CD4-positive, alpha-beta T cell treated with Interleukin-6 for 4 hours (primary cell): ENCODE data around the gene LRIG1.

Experiments used
- DNase-seq: peaks from one replicate; pipeline ENCODE4 v3.0.0-alpha.2; 2020; ENCODE audit warnings: mixed read lengths

Gene LRIG1

DNA sequence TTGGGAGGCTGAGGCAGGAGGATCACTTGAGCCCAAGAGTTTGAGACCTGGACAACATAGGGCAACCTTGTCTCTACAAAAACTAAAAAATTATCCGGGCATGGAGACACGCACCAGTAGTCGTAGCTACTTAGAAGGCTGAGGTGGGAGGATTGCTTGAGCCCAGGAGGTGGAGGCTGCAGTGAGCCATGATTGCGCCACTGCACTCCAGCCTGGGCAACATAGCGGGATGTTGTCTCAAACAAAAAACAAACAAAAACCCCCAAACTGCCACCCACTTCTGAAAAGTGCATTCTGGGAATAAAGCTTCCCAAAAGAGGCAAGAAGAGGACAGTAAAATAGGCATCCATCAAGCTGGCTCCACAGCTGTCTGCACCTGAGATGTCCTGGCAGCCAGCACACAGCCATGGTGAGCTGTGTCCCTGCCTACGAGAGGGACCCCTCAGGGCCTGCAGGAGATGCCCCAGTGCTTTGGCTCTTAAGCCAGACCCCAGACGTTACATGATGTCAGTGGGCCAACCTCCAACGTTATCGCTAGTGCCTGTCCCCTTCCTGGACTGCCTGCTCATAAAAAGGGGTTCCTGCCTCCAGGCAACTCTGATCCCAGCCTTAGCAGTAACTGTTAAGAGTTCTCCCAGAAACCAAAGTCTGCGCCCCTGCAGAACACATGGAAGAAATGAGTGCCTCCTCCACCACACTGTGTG, 101.1 kb downstream of the LRIG1 start:
- no peak for DNase-seq

DNA sequence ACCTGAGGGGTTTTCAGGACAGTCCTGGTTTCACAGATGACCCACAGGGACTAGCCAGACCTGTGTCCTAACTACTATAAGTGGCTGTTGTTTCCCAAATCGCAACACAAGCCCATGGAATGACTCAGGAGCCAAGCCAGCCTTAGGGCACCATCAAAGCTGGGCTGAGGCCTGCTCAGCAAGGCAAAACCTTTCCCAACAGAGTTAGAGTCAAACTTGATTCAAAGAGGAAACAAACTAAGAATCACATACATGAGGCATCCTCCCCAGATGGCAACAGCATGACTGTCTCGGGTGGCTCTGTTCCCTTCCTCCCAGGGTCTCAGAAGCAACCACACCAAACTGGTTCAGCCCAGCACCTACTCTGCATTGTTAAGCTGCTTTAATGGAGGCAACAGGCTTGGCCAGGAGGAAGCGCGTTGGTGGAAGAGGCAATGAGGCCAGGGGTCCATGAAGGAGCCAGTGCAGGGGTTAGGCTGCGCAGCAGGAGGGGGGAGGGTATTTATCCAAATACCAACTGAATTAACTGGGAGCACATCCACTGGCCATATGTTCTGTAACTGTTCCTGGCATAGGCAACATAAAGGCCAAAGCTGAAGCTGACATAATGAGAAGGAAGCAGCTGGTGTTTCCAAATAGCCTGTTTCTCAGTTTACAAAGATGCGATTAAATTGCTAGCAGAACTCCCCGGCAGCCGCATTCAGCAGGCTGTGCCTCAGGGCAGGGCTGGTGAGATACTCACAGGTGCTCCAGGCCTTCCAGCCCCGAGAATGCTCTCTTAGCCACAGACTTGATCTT, 102.4 kb downstream of the LRIG1 start:
- DNase-seq: no peak

DNA sequence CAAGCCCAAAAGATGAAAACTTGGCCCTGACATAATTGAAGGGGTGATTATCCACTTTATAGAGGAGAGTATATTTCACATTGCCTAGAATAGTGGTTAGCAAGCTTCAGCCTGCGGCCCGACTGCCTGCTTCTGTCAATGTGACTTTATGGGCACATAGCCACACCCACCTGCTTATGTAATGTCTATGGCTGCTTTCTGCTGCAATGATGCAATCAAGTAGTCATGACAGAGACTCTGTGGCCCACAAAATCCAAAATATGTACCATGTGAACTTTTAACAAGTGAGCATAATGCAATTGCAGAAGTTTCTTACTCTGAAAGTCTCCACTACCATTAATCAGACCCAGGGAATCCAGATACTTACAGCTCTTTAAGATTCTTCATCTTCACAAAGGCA, 103.1 kb downstream of the LRIG1 start:
- no peak for DNase-seq

DNA sequence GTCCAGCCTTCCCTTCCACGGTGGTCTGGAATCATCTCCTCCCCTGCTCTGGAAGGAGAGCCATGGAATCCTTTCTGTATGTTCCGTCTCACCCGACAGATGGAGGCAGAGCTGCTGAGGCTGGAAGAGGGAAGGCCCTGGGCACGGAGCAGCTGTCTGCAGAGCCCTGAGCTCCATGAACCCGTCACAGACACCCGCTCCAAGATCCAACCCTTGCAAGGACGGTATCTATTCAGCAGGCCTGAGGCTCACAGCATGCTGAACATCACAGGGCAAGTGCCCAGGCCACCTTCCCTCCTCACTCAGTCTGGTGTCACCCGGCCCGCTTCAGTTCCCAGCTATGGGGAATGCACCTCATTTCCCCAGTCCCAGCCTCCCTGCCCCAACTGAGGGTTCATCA, 103.9 kb downstream of the LRIG1 start:
- DNase-seq: no peak

DNA sequence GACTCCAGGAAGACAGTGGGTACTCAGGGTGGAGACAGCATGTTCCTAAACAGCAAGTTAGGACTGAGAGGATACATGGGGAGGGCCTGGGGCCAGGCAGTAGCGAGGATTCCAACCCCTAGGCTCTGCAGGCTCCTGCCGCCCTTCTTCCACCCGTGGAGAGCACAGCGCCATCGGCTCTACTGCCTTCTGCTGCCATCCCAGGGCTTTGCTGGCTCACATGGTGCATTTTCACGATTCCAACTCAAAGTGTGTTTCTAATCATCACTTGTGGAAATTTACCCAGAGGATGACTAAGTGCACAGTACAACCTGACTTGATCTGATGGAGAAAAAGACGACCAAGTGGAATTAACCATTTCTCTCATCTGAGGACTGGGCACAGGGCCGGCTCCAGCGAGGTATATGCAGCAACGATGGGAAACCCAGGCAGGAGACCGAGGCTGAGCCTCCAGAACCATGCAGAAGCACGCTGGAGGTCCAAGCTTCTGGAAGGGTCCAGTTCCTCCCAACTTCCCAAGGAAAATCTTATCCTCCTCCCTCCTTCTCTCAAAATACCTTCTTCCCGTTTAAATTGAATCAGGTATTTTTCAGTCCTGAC, 104.6 kb downstream of the LRIG1 start:
- no peak for DNase-seq

DNA sequence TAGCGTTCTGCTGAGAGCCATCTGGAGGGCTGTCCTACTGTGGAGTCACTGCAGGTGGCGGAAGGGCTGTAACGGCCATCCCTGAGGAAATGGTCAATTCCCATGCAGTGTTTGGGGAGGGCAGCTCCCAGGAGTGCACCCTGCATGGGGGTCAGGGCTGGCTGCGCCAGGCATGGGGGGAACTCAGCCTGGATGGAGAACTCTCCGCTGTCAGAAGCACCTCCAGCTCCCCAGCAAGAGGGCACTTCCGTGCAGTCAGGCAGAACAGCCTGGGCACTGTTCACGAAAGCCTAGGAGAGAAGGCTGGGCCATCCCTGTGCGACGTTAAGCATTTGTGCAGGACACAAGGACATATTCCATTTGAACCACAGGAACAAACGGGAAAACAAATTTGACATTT, 105.2 kb downstream of the LRIG1 start:
- DNase-seq: no peak

DNA sequence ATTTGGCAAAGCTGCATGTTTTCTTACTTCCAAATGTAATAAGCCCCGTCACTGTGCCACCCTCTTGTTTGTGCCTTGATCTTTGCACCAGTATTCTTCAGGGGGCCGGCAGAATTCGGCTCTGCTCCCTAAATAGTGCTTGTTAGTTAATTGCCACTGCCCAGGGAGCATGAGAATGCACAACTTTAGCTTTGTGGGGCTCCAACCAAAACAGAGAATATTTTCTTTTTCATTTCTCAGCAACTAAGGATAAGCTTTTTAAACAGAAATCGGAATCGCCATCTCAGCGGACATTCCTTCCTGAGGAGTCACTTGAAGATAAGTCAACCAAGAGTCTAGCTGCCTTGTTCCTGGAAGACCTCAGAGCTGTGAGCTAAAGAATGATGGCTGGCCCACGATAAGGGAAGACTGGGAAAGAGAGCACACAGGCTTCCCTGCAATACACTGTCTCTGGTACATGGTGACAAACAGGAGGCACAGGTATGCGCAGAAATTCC, 106.0 kb downstream of the LRIG1 start:
- DNase-seq: no peak

DNA sequence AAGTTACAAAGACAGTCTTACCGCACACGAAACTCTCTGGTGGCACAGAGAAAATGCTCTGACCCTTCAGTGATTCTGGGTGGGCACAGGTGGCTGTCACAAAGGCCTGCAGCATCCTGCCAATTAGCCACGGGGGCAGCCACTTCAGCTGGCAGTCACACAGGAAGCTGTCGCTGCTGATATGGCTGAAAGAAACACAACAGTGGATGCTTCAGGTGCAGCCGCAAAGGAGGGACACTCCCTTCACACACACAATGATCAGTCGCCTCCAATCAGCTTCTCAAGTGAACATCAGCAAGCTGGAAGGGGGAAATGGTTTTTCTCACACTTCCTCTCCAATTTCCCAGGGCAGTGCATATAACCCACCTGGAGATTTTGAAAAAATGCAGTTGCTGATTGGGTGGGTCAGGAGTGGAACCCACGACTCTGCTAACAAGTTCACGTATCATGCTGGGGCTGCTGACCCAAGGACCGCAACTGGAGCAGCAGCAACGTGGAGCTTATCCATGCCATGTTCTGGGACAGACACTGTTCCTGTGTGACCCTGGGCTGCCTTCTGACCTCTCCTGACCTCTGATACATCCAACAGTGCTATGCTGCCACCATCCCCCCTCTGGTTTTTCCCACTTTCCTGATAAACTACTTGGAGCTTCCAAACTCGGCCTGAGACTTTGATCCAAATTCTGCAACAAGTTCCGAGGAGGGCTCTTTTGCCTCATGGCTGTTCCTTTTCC, 106.6 kb downstream of the LRIG1 start:
- peak; percentile 69 for DNase-seq

DNA sequence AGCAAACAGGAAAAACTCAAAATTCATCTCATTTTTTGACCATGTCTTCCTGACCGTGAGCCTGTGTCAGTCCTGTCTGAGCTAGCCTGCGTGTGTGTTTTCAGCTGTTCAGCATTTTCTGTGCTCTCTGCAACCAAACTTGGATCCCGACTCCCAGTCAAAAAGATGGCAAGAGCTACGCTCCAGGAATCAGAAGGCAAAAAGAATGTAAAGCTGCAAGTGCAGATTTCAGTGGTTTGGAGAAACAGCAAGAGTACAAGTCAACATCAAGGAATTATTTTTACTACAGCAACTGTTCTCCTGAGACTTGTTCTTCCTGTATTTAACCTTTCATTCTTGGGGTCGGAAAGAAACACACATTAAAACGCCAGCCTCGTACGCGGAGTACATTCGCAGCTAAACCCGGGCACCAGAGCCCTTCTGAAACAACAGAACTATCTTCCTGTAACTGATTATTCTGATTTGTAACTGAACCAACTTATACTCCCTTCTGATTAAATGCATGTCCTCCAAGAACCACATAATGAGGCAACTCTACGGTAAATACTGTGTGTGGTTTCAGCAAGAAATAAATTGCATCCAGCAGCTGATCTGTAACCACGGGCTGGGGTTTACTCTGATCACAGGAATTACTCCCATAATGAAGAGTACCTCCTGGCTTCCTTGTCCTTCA, 107.4 kb downstream of the LRIG1 start:
- no peak for DNase-seq

DNA sequence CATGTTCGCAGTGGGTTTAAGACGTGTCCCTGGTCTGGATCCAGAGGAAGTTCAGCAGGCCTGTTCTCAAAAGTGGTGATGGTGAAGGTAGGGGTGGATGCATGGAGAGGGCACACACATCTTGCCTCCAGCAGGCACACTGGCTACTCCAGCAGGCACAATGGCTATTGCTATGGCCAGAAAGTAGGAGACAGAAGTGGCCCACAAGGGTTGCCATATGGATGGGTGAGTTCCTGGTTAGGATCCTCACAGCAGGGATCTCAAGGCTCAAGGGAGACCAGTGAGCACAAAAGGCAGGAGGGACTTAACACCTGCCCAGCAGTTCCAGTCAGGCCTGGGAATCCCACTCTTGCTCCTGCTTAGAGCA, 107.9 kb downstream of the LRIG1 start:
- DNase-seq: no peak

DNA sequence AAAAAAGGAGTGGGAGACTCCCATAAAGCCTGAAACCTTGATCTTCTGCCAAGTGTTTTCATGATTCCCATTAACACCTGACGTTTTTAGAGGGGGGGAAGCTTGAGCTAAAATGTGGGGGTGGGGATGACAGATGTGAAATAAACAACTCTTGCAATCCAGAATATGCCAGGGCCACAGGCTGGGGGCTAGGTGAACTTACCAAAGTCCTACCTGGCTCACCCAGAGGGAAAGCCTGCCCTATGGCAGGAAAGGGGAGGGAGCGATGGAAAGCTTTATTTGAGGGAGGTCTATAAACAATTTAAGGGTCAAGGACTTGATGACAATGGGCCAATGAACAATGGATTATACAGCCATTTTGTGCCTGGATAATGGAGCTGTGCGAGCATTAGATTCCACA, 108.3 kb downstream of the LRIG1 start:
- DNase-seq: no peak

DNA sequence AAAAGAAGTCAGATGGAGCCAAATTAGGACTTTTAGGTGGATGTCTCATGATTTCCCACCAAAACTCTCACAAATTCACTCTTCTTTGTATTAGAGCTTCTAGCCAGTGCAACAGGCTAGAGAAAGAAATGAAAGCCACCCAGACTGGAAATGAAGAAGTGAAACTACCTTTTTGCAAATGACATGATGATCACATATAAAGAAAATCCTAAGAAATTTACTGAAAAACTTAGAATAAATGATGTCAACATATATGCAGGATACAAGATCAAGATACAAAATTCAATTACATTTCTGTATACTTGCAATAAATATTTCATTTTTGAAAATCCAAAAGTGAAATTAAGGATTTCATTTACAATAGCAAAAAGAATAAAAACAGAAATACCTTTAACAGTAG, 110.8 kb downstream of the LRIG1 start:
- DNase-seq: no peak

DNA sequence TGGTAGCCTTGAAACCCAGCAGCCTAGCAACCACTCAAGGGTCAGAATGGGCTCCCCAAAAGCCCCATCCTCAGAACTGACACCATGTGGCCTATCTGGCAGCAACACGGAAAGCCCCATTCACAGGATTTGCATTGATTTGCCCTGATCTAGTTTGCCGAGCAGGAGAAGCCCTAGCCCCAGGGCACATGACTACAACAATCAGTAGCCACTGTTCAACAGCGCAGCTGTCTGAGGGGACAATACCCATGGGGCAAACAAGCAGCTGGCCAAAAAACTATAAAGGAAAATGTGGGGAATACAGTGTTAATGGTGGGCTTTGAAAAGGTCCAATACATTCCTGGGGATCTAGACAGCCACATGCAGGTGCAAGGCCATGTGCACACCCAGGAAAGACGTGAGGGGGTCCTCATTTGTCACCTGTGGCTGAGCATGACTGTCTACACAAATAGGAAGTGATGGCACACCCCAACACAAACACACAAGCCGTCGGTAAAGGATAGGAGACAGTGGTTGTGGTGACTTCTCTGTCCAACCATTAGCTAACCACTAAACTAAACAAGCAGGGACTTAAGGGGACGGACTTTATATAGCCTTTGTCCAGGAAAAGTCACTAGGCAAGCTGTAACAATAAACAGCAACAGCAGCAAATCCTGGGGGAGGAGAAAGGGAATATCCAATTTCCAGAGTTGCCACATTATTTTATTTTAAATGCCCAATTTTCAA, 113.7 kb downstream of the LRIG1 start:
- DNase-seq: no peak

DNA sequence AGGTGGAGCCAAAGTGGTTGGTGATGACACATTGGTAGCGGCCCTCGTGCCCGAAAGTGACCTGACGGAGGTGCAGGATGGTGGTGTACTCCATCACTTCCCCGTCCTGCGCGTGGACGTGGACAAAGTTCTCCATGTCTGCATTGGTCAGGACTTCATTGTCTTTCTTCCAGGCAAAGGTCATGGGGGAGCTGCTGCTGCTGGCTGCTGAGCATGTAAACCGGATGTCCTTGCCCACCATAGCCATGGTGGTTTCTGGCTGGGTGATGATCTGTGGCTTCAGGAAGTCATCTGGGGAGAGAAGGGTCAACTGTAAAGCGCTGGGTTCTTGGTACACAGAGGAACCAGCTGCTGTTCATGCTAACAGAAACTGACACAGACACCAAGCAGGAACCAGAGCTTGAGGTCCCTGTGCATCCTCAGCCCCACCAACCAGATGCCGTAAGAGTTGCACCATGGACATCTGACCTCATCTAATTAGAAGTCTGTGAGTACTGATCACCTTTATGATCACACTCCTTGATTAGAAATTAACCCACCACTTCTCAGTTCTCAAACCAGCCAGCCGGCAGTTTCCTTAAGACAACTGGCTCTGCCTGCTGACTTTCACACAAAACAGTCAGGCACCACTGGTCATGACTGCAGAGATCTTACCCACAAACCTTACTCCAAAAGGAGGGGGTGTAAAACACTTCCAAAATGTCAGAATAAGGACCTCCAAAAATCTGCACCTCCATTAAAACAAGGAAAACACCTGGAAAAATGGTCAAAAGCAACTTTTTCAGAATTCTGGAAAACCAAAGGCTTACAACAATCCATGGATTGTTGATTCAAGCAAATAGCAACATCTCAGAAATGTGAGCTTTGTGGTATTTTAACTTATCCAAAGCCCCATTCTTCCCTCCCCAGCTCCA, 114.6 kb downstream of the LRIG1 start:
- DNase-seq: no peak

DNA sequence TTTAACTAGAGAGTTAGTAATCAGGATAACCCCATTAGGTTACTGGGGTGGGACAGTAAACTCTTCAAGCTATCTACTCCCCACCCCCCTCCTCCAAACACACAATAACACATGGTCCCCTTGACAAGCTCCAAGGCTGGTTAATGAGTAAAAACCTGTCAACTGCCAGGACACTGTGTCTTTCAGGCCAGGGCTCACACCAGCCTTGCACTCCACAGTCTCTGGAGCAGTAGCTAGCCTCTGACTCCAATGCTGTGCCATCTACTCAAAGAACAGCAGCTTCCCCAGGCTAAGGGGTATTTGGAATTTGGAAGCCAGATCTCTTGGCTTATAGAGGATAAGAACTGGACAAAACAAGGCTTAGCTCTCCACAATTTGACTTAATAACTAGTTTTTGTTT, 115.8 kb downstream of the LRIG1 start:
- no peak for DNase-seq

DNA sequence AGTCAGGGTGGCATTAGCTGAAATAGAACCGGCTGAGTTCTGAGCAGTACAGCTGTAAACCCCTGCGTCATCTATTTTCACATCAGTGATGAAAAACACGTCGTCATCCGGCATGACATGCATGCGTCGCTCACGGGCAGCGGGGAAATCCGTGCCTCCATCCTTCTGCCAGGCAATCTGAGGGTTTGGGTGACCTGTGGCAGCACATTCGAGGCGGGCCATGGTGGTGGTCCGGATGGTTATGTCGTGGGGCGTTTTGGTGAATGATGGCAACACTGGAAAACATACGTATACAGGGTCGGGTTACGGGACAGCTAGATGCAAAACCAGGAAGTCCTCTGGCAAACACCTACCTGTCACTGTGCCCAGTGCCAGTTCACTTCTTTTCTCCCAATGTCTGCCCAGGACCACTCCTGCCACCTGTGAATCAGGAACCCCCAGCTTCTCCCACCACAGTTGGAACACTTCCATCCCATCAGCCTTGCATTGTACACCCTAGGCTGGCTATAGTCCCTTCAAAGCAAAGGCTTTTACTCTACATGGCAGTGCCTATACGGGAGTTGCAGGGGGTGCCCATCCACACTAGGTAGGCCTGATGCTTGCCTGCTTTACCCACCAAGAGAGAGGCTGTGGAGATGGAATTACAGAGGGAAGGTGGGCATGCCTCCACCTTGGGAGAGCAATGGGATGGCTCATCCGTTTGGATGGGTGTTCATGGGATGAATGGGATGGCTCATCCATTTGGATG, 116.7 kb downstream of the LRIG1 start:
- no peak for DNase-seq

DNA sequence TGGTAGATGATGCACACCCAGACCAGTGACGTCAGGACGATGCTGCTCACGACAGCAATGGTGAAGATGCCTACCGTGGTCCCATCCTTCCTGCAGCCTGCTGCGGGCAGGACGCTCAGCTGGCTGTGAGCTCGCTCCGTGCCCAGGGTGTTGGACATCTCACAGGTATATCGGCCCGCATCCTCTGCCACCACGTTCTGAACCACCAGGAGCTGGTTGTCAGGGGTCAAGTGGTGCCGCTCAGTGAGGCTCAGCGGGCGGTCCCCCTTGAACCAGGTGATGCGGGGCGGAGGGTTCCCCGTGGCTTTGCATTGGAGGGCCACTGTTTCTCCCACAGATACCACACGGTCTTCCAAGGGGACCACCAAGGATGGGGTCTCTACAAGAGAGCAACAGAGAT, 117.8 kb downstream of the LRIG1 start:
- DNase-seq: no peak

DNA sequence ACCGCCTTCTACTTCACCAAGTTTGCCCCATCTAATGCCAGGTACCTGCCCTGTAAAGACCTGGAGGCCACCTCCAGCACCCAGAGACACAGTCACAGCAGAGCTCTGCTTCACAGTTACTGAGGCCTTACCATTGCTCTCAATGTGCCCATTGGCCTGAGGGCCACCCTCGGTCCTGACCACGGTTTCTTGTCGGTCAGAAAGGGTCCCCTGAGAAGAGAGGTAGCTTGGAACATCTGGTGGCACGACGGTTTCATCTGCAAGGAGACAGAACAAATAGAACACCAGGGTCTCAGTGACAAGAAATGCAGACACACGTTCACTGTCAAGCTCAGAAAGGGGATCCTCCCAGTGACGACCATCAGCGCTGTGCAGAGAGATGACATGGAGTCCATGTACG, 118.7 kb downstream of the LRIG1 start:
- DNase-seq: no peak

DNA sequence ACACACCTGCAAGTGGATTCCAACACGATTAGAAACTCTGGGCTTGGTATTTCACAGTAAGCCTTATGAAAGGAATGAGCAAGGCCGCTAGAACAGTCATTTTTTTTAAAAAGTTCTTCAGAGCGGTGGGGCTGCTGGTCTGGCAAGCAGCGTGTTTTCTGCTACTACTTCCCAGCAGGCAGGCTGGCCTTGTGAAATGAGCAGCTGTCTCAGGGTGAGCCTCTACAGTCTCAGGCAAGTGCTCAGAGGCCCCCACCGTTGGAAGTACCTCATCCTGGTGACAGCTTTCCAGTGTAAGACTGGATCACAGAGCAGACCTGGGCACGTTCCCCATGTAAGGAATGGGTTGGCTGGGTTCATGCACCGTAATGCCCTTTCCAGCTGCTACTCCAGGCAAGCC, 119.2 kb downstream of the LRIG1 start:
- no peak for DNase-seq
